Ishikawa (cell line): ENCODE results near the gene RNF224.

Source experiments
- CREB1 ChIP-seq: IDR thresholded peaks from 2 replicates; pipeline ENCODE4 v1.6.1; 2012; ENCODE audit warnings: low read depth
- EP300 ChIP-seq: IDR thresholded peaks from 2 replicates; pipeline ENCODE4 v1.6.1; 2012; ENCODE audit warnings: borderline replicate concordance
- NFIC ChIP-seq: IDR thresholded peaks from 2 replicates; pipeline ENCODE4 v1.6.1; 2012
- USF1 ChIP-seq: IDR thresholded peaks from 2 replicates; pipeline ENCODE4 v1.6.1; 2012

DNA sequence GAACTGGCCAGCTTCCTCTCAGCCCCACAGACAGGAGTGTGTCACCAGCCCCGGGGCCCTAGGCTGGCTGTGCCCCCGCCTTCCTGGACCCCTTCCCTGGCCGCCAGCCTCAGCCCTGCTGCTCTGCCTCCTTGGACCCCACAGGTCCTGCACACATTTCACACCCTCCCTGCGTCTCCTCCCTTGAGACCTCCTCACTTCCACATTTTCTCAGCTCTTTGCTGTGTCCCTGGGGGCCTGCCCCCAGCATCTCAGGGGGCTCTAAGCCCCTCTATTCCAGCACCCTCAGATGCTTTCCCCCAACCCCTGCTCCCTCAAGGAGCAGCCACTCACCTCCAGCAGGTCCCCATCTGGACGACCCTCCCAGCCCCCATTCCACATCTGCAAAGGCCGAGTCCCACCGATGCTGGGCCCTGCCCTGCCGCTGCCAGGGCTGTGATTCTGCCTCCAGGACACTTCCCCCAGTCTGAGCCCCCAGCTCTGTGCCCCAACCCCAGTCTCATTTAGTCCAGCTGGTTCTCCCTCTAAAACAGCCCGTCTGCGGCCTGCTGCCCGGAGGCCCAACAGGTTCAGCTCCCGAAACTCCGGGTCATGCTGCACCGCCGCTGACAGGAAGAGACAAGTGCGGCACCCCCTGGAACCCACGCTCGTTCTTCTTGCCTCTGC lies 7.6 kb downstream of the RNF224 start:
- TF ChIP-seq EP300 (no peak), USF1 (no peak), NFIC (no peak), CREB1 (no peak)
